ENCODE measurements around the gene SYDE1.

- TF ChIP-seq REST (IDR thresholded peaks at IDR 0.05; ENCODE audit: low read depth, low read length) (no peak), NBN (IDR thresholded peaks at IDR 0.05) (no peak), CTCF (IDR thresholded peaks at IDR 0.05 in 2 of 3, conservative IDR thresholded peaks at IDR 0.05 in 1 of 3; ENCODE audit: control insufficient read depth in 2 of 3, extremely low read depth in 1 of 3, insufficient read depth in 1 of 3, low read depth in 3 of 3, low read length in 3 of 3) (no peak), RBBP5 (conservative IDR thresholded peaks at IDR 0.05) (no peak)
Observed at GRCh38 chr19:15081911-15082310, 25.3 kb upstream of the SYDE1 start, which contains the start of gene OR1I1.
